ENCODE measurements around the gene KTN1.

Gene KTN1

GRCh38 chr14:55713486-55713885 is 133.5 kb downstream of the KTN1 start:
- no peak for DNase-seq (ENCODE audit: low read depth)

GRCh38 chr14:55715889-55716288 is 135.9 kb downstream of the KTN1 start:
- no peak for DNase-seq (ENCODE audit: low read depth)

GRCh38 chr14:55717621-55718020 is 137.6 kb downstream of the KTN1 start:
- no peak for DNase-seq (ENCODE audit: low read depth)

- no peak for DNase-seq (ENCODE audit: low read depth)
These were observed 138.5 kb downstream of the KTN1 start for GRCh38 chr14:55718551-55718950.

GRCh38 chr14:55720796-55721195 is 140.8 kb downstream of the KTN1 start:
- DNase-seq (ENCODE audit: low read depth), result no peak

GRCh38 chr14:55721353-55721752 is 141.3 kb downstream of the KTN1 start:
- no peak for DNase-seq (ENCODE audit: low read depth)

GRCh38 chr14:55722054-55722453 is 142.0 kb downstream of the KTN1 start:
- no peak for DNase-seq (ENCODE audit: low read depth)

GRCh38 chr14:55724736-55725135 is 144.7 kb downstream of the KTN1 start:
- no peak for DNase-seq (ENCODE audit: low read depth)

- DNase-seq (ENCODE audit: low read depth), result no peak
These were observed 150.7 kb downstream of the KTN1 start for GRCh38 chr14:55730592-55731310.

- no peak for DNase-seq (ENCODE audit: low read depth)
These were observed 151.4 kb downstream of the KTN1 start for GRCh38 chr14:55731311-55731872.

GRCh38 chr14:55731881-55732498 is 152.0 kb downstream of the KTN1 start:
- DNase-seq (ENCODE audit: low read depth), result no peak

GRCh38 chr14:55733599-55733998 is 153.6 kb downstream of the KTN1 start:
- DNase-seq (ENCODE audit: low read depth), result no peak

All from stimulated activated CD8-positive, alpha-beta memory T cell treated with anti-CD3 and anti-CD28 coated beads, Interleukin-15, amount 100 ng/mL, for 24 hours (primary cell).